HepG2 (cell line): Measurements from ENCODE around the gene REM2. TPM values are rescaled to one million over a fixed set of nuclear protein-coding genes. Genes with fewer than 3 reads are reported as not detected.

Experiments
- ATAC-seq: fragments of 200-7000 bp; cut with Tn5 transposase; 3 replicates; pipeline ENCODE4 v1.9.1; 2020; ENCODE audit warnings: mild to moderate bottlenecking, moderate library complexity
- BruUV-seq: library from RNA; stranded (reverse); fragments of 400-500 nt; replicated peaks from 2 replicates; lab custom pipeline; 2021; lab: Mats Ljungman, UMichigan
- CTCF ChIA-PET: fragments of 300-600 bp; formaldehyde crosslinking; extraction: SDS; loops from one replicate; lab custom pipeline; 2021; ENCODE audit warnings: low total read pairs, inconsistent platforms, low intra/inter-chr PET ratio; lab: Yijun Ruan, JAX
- POLR2A ChIA-PET: fragments of 350-600 bp; sonication (Branson Sonifier 250); formaldehyde crosslinking; loops from one replicate; lab custom pipeline; 2020; ENCODE audit warnings: antibody characterized with exemption, inconsistent platforms; lab: Yijun Ruan, JAX
- DNase-seq: peaks from one replicate; pipeline ENCODE4 v3.0.0-alpha.2; 2015; ENCODE audit warnings: low spot score
- FAIRE-seq: peaks from 3 replicates; lab custom pipeline; 2011; peaks lifted over from hg19 to GRCh38; lab: Jason Lieb, UNC
- H2AFZ ChIP-seq: one replicate; pipeline ENCODE4 v1.6.1; 2011; ENCODE audit warnings: low read length, inconsistent platforms
- H3K27ac ChIP-seq: fragments of 300-600 bp; 3 replicates; pipeline ENCODE4 v1.8.0; 2011; ENCODE audit warnings: mixed run types, mild to moderate bottlenecking, mixed read lengths, low read length, inconsistent platforms; ENCODE audit not compliant: insufficient read depth; ENCODE audit errors: extremely low read length
- H3K27me3 ChIP-seq, 2 experiments: fragments of 200-600 bp in 1 of 2; 2 replicates in 1 of 2; 3 replicates in 1 of 2; pipeline versions ENCODE4 v1.6.0 to v1.8.0; 2011; ENCODE audit warnings: low read length in 2 of 2, mild to moderate bottlenecking in 2 of 2, moderate library complexity in 2 of 2, inconsistent platforms in 1 of 2; ENCODE audit not compliant: insufficient read depth in 2 of 2, control insufficient read depth in 1 of 2
- H3K36me3 ChIP-seq, 2 experiments: fragments of 200-600 bp in 1 of 2; replicated peaks in 1 of 2; 2 replicates in 1 of 2; 3 replicates in 1 of 2; pipeline versions ENCODE4 v1.5.1 to v1.8.0; 2011; ENCODE audit warnings: low read length in 2 of 2, inconsistent platforms in 1 of 2; ENCODE audit not compliant: insufficient read depth in 2 of 2, control insufficient read depth in 1 of 2
- H3K4me1 ChIP-seq: 2 replicates; pipeline ENCODE4 v1.5.1; 2012; ENCODE audit warnings: low read length, inconsistent platforms; ENCODE audit not compliant: insufficient read depth
- H3K4me2 ChIP-seq: 2 replicates; pipeline ENCODE4 v1.6.0; 2011; ENCODE audit warnings: low read depth, low read length, inconsistent platforms
- H3K4me3 ChIP-seq, 3 experiments: fragments of 200-600 bp in 1 of 3; sonication (generic), shearing (Covaris generic) in 1 of 3; replicated peaks in 1 of 3; 2 replicates each; pipeline ENCODE4 v1.5.1; 2011 to 2016; ENCODE audit warnings: low read length in 3 of 3, inconsistent platforms in 2 of 3, low read depth in 2 of 3, mild to moderate bottlenecking in 2 of 3, control low read depth in 1 of 3, mixed read lengths in 1 of 3; ENCODE audit not compliant: insufficient read depth in 1 of 3
- H3K79me2 ChIP-seq: one replicate; pipeline ENCODE4 v1.6.1; 2011; ENCODE audit warnings: low read length, inconsistent platforms; ENCODE audit not compliant: insufficient read depth
- H3K9ac ChIP-seq: 2 replicates; pipeline ENCODE4 v1.6.0; 2011; ENCODE audit warnings: mild to moderate bottlenecking, low read depth, low read length, inconsistent platforms; ENCODE audit not compliant: insufficient read depth
- H3K9me3 ChIP-seq: 2 replicates; pipeline ENCODE4 v1.5.1; 2012; ENCODE audit warnings: mild to moderate bottlenecking, low read length
- H4K20me1 ChIP-seq: 2 replicates; pipeline ENCODE4 v1.6.0; 2011; ENCODE audit warnings: inconsistent platforms, mild to moderate bottlenecking, low read length, moderate library complexity; ENCODE audit not compliant: insufficient read depth
- CBX2 ChIP-seq, 2 experiments: fragments of 200-600 bp in 1 of 2; sonication (generic); formaldehyde crosslinking in 1 of 2; IDR thresholded peaks; 2 replicates each; pipeline versions ENCODE4 v1.7.0 to v1.8.1; 2018 to 2022; ENCODE audit warnings: low read depth in 2 of 2, low read length in 1 of 2, mild to moderate bottlenecking in 1 of 2, missing genetic modification reagents in 1 of 2
- EEA1 ChIP-seq: sonication (generic); formaldehyde crosslinking; IDR thresholded peaks from 2 replicates; pipeline ENCODE4 v1.5.1; 2020; ENCODE audit warnings: mild to moderate bottlenecking, missing genetic modification reagents, borderline replicate concordance
- HOXA9 ChIP-seq: sonication (generic); formaldehyde crosslinking; IDR thresholded peaks from 2 replicates; pipeline ENCODE4 v1.8.1; 2022; ENCODE audit warnings: missing genetic modification reagents, mild to moderate bottlenecking, moderate library complexity, borderline replicate concordance
- MEIS1 ChIP-seq: sonication (generic); formaldehyde crosslinking; IDR thresholded peaks from 2 replicates; pipeline ENCODE4 v1.9.0; 2021; ENCODE audit warnings: mild to moderate bottlenecking, missing genetic modification reagents, moderate library complexity, borderline replicate concordance
- MXD1 ChIP-seq: sonication (generic); formaldehyde crosslinking; IDR thresholded peaks from 2 replicates; pipeline ENCODE4 v1.4.0; 2020; ENCODE audit warnings: mild to moderate bottlenecking, missing genetic modification reagents
- NFIB ChIP-seq: sonication (generic); formaldehyde crosslinking; IDR thresholded peaks from 2 replicates; pipeline ENCODE4 v1.9.0; 2021; ENCODE audit warnings: missing genetic modification reagents, mild to moderate bottlenecking, borderline replicate concordance
- PBX2 ChIP-seq: IDR thresholded peaks from 2 replicates; pipeline ENCODE4 v1.6.1; 2016; ENCODE audit warnings: control low read depth
- SETDB1 ChIP-seq: sonication (generic); formaldehyde crosslinking; IDR thresholded peaks from 2 replicates; pipeline ENCODE4 v1.5.1; 2020; ENCODE audit warnings: missing genetic modification reagents, mild to moderate bottlenecking, borderline replicate concordance
- SNAPC2 ChIP-seq: sonication (generic); formaldehyde crosslinking; IDR thresholded peaks from 2 replicates; pipeline ENCODE4 v1.8.1; 2022; ENCODE audit warnings: mild to moderate bottlenecking, missing genetic modification reagents
- STAT6 ChIP-seq: sonication (generic); formaldehyde crosslinking; IDR thresholded peaks from 2 replicates; pipeline ENCODE4 v1.4.0; 2020; ENCODE audit warnings: missing genetic modification reagents, mild to moderate bottlenecking, borderline replicate concordance
- ZGPAT ChIP-seq: IDR thresholded peaks from 2 replicates; pipeline ENCODE4 v1.6.1; 2016; ENCODE audit warnings: mild to moderate bottlenecking
- ZNF761 ChIP-seq: sonication (generic); formaldehyde crosslinking; conservative IDR thresholded peaks from 2 replicates; pipeline ENCODE4 v1.4.0; 2020; ENCODE audit warnings: mild to moderate bottlenecking, missing genetic modification reagents
- WGBS: methylation state at CpG from one replicate; pipeline ENCODE4 v1.1.6; 2017; ENCODE audit warnings: low lambda C conversion rate; 5-methylcytosine and 5-hydroxymethylcytosine counted together
- in situ Hi-C: cut with HindIII; loops from 2 replicates; pipeline ENCODE4 v1.10.0; 2017; ENCODE audit warnings: low pct_unique_long_range_greater_than_20kb; ENCODE audit not compliant: extremely low pct_ligation_motif_present
- intact Hi-C: fragments of 100-400 bp; cut with micrococcal nuclease; formaldehyde crosslinking; loops from one replicate; pipeline ENCODE4 v1.10.0; 2022; ENCODE audit not compliant: unreplicated experiment
- polyA plus RNA-seq, 8 experiments: library from polyadenylated mRNA; depleted of rRNA in 3 of 8; stranded (reverse) in 7 of 8; unstranded in 1 of 8; fragments of >200 nt; fragmentation: Illumina TruSeq in 4 of 8; extraction: Trizol in 4 of 8; gene quantifications; 2 replicates each; pipeline versions ENCODE4 v1.2.1 to v1.2.3, GENCODE V29; 2011 to 2016; ENCODE audit warnings: low read depth in 4 of 8, missing spikeins in 1 of 8, mixed read lengths in 1 of 8; ENCODE audit not compliant: insufficient read depth in 1 of 8
- total RNA-seq, 5 experiments: library from RNA; depleted of rRNA; stranded (reverse); fragments of >200 nt; fragmentation: Illumina TruSeq; extraction: Trizol; gene quantifications; 2 replicates each; pipeline ENCODE4 v1.2.3, GENCODE V29; 2016; ENCODE audit warnings: low read depth in 1 of 5
- TF ChIP-seq, protein P1 (sequence below), 2 experiments: sonication (generic) in 1 of 2; formaldehyde crosslinking in 1 of 2; IDR thresholded peaks; 2 replicates each; pipeline versions ENCODE4 v1.4.0 to v1.6.1; 2018 to 2020; ENCODE audit warnings: missing genetic modification reagents in 2 of 2, borderline replicate concordance in 1 of 2, low read depth in 1 of 2, mild to moderate bottlenecking in 1 of 2, missing biosample characterization in 1 of 2

The REM2 gene
- total and polyA plus RNA-seq, 2 of the 13 experiments (the other 11 are each of a cell fraction or from before 2014, with no cell fraction given): 0.20 TPM; not detected in 1

DNA sequence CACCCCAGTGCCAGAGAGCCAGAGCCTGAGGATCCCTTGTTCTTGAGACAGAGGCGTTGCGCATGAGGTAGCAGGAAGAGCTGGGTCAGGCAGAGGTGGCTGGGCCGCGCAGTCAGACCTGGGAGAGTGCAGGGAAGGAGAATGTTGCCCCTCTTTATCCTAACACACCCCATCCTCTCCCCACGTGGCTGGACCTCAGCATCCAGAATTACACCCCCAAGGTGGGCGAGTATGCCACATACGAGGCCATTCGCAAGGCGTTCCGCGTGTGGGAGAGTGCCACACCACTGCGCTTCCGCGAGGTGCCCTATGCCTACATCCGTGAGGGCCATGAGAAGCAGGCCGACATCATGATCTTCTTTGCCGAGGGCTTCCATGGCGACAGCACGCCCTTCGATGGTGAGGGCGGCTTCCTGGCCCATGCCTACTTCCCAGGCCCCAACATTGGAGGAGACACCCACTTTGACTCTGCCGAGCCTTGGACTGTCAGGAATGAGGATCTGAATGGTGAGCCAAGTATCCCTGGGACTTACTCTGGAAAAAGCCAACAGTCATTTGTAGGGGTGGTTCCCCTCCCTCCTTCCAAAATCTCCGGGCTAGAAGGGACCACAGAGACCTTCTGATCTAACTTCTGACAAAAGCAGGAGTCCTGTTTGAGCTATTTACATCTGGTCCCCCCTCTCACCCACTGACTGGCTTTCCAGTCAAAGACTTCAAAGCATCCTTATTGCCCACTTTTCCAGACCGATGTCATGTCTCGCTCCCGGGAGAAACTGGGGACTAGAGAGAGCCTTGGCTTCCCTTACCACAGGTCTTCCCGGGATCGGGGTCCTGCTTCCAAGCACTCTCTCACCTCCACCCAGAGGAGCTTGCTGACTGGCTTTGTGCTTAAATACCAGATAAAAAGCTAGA, 40.6 kb upstream of the REM2 start:
- Histone ChIP-seq H3K9me3 (no peaks in the 10 kb centered on the region), H3K4me2 (no peak overlapping the region), H2AFZ (no peak overlapping the region), H4K20me1 (no peaks in the 10 kb centered on the region), H3K36me3 (no peaks in the 10 kb centered on the region), H3K4me3 (no peak overlapping the region), H3K4me1 (peaks cover 26% of the 10 kb centered on the region), H3K9ac (no peak overlapping the region), H3K79me2 (no peaks in the 10 kb centered on the region), H3K27me3 (peaks cover 1 to 9% of the 10 kb centered on the region in 2 experiments; a peak in 2 of 5 replicates), H3K27ac (no peak overlapping the region)
- in situ Hi-C loops (no loop called here), intact Hi-C loops (no loop called here)
- ChIA-PET POLR2A (no interaction called here), CTCF (no interaction called here)
- BruUV-seq: no TSS peak
- WGBS: 85% methylated on average over 28 of the region's 28 CpGs
- ATAC-seq (no peak), FAIRE-seq (no peak), DNase-seq (no peak)
- TF ChIP-seq SNAPC2 (CRISPR knock-in tag): no peak
- TF ChIP-seq PBX2 (CRISPR knock-in tag): no peak
- TF ChIP-seq ZGPAT (CRISPR knock-in tag): no peak
- TF ChIP-seq CBX2 (IDR thresholded peaks at IDR 0.05; ENCODE audit: low read depth, low read length): no peak
- TF ChIP-seq CBX2 (CRISPR knock-in tag; IDR thresholded peaks at IDR 0.05; ENCODE audit: low read depth): no peak
- TF ChIP-seq, protein P1, sequence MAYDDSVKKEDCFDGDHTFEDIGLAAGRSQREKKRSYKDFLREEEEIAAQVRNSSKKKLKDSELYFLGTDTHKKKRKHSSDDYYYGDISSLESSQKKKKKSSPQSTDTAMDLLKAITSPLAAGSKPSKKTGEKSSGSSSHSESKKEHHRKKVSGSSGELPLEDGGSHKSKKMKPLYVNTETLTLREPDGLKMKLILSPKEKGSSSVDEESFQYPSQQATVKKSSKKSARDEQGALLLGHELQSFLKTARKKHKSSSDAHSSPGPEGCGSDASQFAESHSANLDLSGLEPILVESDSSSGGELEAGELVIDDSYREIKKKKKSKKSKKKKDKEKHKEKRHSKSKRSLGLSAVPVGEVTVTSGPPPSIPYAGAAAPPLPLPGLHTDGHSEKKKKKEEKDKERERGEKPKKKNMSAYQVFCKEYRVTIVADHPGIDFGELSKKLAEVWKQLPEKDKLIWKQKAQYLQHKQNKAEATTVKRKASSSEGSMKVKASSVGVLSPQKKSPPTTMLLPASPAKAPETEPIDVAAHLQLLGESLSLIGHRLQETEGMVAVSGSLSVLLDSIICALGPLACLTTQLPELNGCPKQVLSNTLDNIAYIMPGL (CRISPR knock-in tag; IDR thresholded peaks at IDR 0.05; ENCODE audit: borderline replicate concordance in 1 of 2, low read depth in 1 of 2): no peak
- no peak for TF ChIP-seq MXD1
- TF ChIP-seq NFIB (CRISPR knock-in tag): 0 out of 2 replicates have a peak, but pooled peaks have one; percentile 35
- TF ChIP-seq ZNF761 (CRISPR knock-in tag): 0 out of 2 replicates have a peak, but pooled peaks have one; percentile 32
- TF ChIP-seq STAT6 (CRISPR knock-in tag): no peak
- no peak for TF ChIP-seq HOXA9
- TF ChIP-seq EEA1 (CRISPR knock-in tag): 0 out of 2 replicates have a peak, but pooled peaks have one; percentile 9
- no peak for TF ChIP-seq SETDB1 (CRISPR knock-in tag)
- TF ChIP-seq MEIS1 (CRISPR knock-in tag): 0 out of 2 replicates have a peak, but pooled peaks have one; percentile 23
